ENCODE measurements around the gene PRRT4. TPM values are rescaled to one million over a fixed set of nuclear protein-coding genes. Genes with fewer than 3 reads are reported as not detected.

Gene PRRT4
- total RNA-seq, 4 donors from 2014 or later: 0.42 to 1.8 (median 0.78) TPM; not detected in 1

DNA sequence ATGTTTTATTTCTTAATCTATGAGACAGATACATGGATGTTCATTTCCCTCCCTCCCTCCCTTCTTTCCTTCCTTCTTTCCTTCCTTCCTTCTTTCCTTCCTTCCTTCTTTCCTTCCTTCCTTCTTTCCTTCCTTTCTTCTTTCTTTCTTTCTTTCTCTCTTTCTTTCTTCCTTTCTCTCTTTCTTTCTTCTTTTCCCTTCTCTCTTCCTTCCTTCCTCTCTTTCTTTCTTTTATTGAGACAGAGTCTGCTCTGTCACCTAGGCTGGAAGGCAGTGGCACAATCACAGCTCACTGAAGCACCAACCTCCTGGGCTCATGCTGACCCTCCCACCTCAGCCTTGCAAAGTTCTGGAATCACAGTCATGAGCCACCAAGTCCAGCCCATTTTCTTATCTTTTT is 5.5 kb upstream of the PRRT4 start:
- peaks cover 3 to 6% (median 4%) of the 10 kb centered on the region in 4 donors for H3K4me1 ChIP-seq
- no peak for DNase-seq (ENCODE audit: extremely low spot score)
- intact Hi-C loops (cut with DNase I): no loop called here
- no peak overlapping the region for H3K4me3 ChIP-seq
- TF ChIP-seq POLR2A (IDR thresholded peaks at IDR 0.05; ENCODE audit: low read depth) (no peak), POLR2AphosphoS5 (IDR thresholded peaks at IDR 0.05) (no peak), EP300 (IDR thresholded peaks at IDR 0.05) (no peak)
- TF ChIP-seq, protein P1, sequence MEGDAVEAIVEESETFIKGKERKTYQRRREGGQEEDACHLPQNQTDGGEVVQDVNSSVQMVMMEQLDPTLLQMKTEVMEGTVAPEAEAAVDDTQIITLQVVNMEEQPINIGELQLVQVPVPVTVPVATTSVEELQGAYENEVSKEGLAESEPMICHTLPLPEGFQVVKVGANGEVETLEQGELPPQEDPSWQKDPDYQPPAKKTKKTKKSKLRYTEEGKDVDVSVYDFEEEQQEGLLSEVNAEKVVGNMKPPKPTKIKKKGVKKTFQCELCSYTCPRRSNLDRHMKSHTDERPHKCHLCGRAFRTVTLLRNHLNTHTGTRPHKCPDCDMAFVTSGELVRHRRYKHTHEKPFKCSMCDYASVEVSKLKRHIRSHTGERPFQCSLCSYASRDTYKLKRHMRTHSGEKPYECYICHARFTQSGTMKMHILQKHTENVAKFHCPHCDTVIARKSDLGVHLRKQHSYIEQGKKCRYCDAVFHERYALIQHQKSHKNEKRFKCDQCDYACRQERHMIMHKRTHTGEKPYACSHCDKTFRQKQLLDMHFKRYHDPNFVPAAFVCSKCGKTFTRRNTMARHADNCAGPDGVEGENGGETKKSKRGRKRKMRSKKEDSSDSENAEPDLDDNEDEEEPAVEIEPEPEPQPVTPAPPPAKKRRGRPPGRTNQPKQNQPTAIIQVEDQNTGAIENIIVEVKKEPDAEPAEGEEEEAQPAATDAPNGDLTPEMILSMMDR (IDR thresholded peaks at IDR 0.05): no peak
- no peak overlapping the region for H3K27ac ChIP-seq (replicated peaks in 1 of 4)
- no peaks in the 10 kb centered on the region for H3K36me3 ChIP-seq
- H3K9me3 ChIP-seq: no peaks in the 10 kb centered on the region
- H3K27me3 ChIP-seq: peaks cover 0 to 31% (median 0%) of the 10 kb centered on the region in 4 donors

DNA sequence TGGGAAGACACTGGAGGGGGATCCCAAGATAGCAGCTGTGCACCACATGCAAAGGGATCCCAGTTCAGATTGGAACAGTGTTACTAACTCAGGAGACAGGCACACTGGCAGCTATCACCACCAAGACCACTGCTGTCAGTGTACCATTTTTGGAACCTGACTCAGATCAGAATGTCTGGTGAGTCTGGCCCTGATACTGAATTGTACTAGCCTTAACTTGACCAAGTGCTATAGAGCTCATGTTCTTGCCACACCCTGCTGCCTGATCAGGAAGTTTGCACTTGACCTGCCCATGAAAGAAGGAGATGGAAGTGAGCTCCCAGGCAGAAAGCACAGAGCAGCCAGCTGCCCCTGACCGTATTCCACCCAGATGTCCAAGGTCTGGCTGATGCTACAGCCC is 4.8 kb upstream of the PRRT4 start:
- no peaks in the 10 kb centered on the region for H3K9me3 ChIP-seq
- intact Hi-C loops (cut with DNase I): no loop called here
- H3K27me3 ChIP-seq: peaks cover 0 to 35% (median 0%) of the 10 kb centered on the region in 4 donors
- no peak for TF ChIP-seq EP300 (IDR thresholded peaks at IDR 0.05)
- TF ChIP-seq, protein P1 (IDR thresholded peaks at IDR 0.05): no peak
- no peak for TF ChIP-seq POLR2A (IDR thresholded peaks at IDR 0.05; ENCODE audit: low read depth)
- no peak for TF ChIP-seq POLR2AphosphoS5 (IDR thresholded peaks at IDR 0.05)
- WGBS: 78% methylated on average over 1 of the region's 1 CpG
- no peak overlapping the region for H3K27ac ChIP-seq (replicated peaks in 1 of 4)
- no peak for DNase-seq (ENCODE audit: extremely low spot score)
- no peak overlapping the region for H3K4me3 ChIP-seq
- H3K4me1 ChIP-seq: peaks cover 6 to 13% (median 11%) of the 10 kb centered on the region in 4 donors
- no peaks in the 10 kb centered on the region for H3K36me3 ChIP-seq

DNA sequence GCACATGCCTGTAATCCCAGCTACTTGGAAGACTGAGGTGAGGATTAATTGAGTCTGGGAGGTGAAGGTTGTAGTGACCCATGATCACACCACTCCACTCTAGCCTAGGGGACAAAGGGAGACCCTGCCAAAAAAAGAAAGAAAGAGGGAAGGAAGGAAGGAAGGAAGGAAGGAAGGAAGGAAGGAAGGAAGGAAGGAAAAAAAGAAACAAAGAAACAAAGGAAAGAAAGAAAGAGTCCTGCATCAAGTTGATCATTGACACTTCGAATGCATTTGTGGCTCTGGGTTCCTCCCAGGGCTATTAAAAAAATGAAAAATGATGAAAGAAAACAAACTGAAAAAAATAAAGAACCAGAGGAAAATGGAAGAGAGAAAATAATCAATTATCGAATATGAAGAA is 3.9 kb upstream of the PRRT4 start:
- Histone ChIP-seq H3K27ac (replicated peaks in 1 of 4) (no peak overlapping the region), H3K36me3 (no peaks in the 10 kb centered on the region), H3K9me3 (no peaks in the 10 kb centered on the region), H3K27me3 (peaks cover 0 to 35% (median 0%) of the 10 kb centered on the region in 4 donors), H3K4me1 (peaks cover 9 to 21% (median 20%) of the 10 kb centered on the region in 4 donors), H3K4me3 (no peak overlapping the region)
- intact Hi-C loops (cut with DNase I): no loop called here
- WGBS: 80% methylated on average over 2 of the region's 2 CpGs
- no peak for TF ChIP-seq POLR2A (IDR thresholded peaks at IDR 0.05; ENCODE audit: low read depth)
- TF ChIP-seq, protein P1 (IDR thresholded peaks at IDR 0.05): no peak
- TF ChIP-seq POLR2AphosphoS5 (IDR thresholded peaks at IDR 0.05): no peak
- TF ChIP-seq EP300 (IDR thresholded peaks at IDR 0.05): no peak
- no peak for DNase-seq (ENCODE audit: extremely low spot score)

DNA sequence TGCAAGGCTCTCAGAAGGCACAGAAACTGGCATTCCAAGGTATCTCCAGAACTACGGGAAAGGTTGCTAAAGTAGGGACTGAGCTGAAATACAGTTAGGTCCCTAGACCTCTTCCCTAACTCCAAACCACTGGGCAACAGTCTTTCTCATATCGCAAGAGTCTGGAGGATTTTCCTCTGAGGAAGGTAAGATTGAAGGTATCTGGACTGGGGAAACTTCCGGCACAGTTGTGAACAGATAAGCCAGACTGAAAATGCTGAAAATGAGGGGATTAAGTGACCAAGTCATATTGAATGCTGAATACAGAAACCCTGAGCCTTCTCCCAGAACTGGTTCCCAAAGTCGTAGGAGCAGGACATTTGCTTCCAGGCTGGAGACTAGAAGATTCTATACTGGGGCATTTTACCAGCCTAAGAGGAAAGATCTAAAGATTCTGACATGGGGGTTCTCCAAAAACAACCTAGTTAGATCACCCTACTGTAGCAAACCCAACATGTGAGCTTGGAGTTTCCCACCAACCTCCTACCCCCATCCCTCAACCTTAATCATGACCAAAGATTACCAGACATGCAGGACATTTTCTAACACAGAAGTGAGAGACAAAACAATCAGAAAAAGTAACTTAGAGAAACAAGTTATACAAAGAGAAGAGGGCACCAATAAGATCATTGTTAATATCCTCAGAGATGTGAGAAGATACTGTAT is 2.8 kb upstream of the PRRT4 start:
- Histone ChIP-seq H3K4me3 (no peak overlapping the region), H3K4me1 (peaks cover 10 to 26% (median 24%) of the 10 kb centered on the region in 4 donors), H3K36me3 (no peaks in the 10 kb centered on the region), H3K27ac (replicated peaks in 1 of 4) (no peak overlapping the region), H3K27me3 (peaks cover 0 to 35% (median 0%) of the 10 kb centered on the region in 4 donors), H3K9me3 (no peaks in the 10 kb centered on the region)
- intact Hi-C loops (cut with DNase I): no loop called here
- TF ChIP-seq EP300 (IDR thresholded peaks at IDR 0.05) (no peak), POLR2AphosphoS5 (IDR thresholded peaks at IDR 0.05) (no peak), POLR2A (IDR thresholded peaks at IDR 0.05; ENCODE audit: low read depth) (no peak)
- TF ChIP-seq, protein P1 (IDR thresholded peaks at IDR 0.05): no peak
- 70% methylated on average over 4 of the region's 4 CpGs for WGBS
- no peak for DNase-seq (ENCODE audit: extremely low spot score)
